DMS114 treated with DMSO at 0.1 percent for 48 hours (cell line): ENCODE measurements around the gene SPDYE3.
"Not testable (repeated sequence)": the region's sequence is repeated elsewhere in the genome, so short reads cannot be mapped to it uniquely, and the experiment has no call there.

ENCODE experiments used
- DNase-seq: peaks from one replicate; lab custom pipeline; 2025; ENCODE audit not compliant: unreplicated experiment; lab: John Stamatoyannopoulos, UW

SPDYE3 gene

GRCh38 chr7:100287191-100287969 lies 20.1 kb upstream of the SPDYE3 start:
- DNase-seq: not testable (repeated sequence)

- not testable (repeated sequence) for DNase-seq
Observed at GRCh38 chr7:100288258-100288657, 19.2 kb upstream of the SPDYE3 start.

- DNase-seq: not testable (repeated sequence)
Observed at GRCh38 chr7:100292162-100292561, 15.3 kb upstream of the SPDYE3 start.

- DNase-seq: not testable (repeated sequence)
Observed at GRCh38 chr7:100295269-100295668, 12.2 kb upstream of the SPDYE3 start.

GRCh38 chr7:100297852-100298631 lies 9.5 kb upstream of the SPDYE3 start:
- DNase-seq: not testable (repeated sequence)

- not testable (repeated sequence) for DNase-seq
Observed at GRCh38 chr7:100298632-100298895, 8.9 kb upstream of the SPDYE3 start.

DNA sequence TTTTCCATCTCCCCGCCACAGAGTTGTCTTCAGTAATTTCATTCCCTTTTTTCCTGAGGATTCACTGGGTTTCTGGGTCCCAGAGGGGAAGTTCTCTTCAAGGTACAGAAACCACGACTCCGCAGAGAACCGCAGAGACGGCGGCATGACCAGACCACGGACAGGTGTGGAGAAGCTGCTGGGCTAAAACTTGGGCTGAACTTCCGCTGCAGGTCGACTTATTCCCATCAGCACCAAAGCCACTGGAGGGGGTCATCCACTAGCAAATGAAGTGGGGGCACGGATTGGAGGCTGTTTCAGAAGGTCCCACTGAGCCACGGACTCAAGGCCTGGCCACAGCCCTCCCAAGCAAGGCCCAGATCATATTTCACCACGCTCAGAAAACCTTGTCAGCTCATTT lies 3.0 kb upstream of the SPDYE3 start:
- DNase-seq: not testable (repeated sequence)

DNA sequence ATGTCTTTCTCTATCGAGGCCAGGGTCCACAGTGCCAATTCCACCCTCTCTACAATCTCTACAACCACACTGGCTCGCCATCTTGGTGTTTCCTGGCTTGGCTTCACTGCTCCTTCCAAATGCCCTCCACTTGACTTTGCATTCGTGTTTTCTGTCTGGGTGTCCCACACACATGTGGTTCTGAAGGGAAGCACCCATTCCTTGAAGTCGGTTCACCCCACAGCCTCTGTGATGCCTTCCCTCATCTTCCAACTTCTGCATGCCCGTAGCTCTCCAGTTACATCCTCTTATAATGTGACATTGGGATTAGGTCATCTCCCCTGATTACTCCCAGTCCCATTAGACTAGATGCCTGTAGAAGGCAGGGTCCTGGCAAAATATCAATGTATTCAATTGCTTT lies 10.8 kb downstream of the SPDYE3 start:
- DNase-seq: not testable (repeated sequence)

- DNase-seq: not testable (repeated sequence)
Observed at GRCh38 chr7:100321648-100322047, 14.1 kb downstream of the SPDYE3 start.

- not testable (repeated sequence) for DNase-seq
Observed at GRCh38 chr7:100324194-100324593, 16.7 kb downstream of the SPDYE3 start.

GRCh38 chr7:100325671-100326070 lies 18.2 kb downstream of the SPDYE3 start:
- not testable (repeated sequence) for DNase-seq

DNA sequence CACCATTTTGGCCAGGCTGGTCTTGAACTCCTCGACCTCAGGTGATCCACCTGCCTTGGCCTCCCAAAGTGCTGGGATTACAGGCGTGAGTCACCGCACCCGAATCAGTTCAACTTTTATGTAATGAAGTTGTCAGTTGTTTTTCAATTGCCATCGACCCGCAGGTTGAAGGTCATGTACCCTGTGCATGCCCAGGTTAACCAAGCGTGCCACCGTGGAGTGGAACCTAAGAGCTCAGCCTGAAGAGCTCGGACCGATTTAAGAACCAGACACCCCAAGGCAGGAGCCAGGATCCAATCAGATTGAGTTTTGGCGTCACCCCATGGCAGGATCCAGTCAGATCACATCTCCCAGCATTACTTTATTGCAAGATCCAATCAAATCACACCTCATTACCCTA lies 19.4 kb downstream of the SPDYE3 start:
- DNase-seq: not testable (repeated sequence)

- peak; percentile 79 for DNase-seq
Observed at GRCh38 chr7:100335566-100336466, 28.3 kb downstream of the SPDYE3 start.

DNA sequence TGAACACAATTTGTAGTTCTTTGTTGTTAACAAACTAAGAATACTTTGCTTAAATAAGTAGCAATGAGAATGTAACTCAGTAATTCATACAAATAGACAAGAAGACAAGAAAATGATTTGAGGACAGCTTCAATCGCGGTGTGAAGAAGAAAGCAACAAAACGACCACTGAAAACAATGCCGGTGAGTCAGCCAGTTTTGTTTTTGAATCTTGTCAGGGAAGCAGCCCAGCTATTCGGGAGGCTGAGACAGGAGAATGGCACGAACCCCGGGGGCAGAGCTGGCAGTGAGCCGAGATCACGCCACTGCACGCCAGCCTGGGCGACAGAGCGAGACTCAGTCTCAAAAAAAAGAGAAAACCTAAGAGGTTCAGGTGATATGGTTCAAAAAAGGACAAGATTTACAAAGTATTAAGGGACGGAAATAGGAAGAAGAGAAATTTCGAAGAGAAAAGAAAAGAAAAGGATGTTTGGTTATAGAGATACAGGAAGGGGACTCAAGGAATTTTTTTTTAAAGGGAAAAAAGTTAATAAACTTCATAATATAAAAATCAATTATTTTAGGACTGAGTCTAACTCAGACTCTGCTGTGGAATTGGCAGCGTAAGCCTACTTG lies 30.7 kb downstream of the SPDYE3 start:
- DNase-seq: not testable (repeated sequence)

DNA sequence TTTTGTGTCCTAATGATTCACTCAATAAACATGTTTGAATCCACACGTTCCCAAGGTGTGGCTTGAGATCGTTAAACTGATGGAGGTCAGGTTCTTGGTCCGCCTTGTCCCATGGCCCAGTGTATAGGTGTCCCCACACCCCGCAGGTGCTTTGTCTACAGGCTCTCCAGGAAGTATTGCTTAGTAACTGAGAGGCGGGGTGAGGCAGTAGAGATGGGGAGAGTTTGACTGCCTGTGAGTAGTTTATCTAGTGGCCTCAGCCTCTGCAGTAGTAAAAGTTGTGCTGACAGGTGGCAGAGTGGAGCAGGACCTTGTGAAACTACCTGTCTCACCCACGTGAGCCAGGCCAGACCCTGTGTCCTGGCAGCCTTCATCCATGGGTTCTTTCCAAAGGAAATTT lies 33.8 kb downstream of the SPDYE3 start:
- DNase-seq: not testable (repeated sequence)

GRCh38 chr7:100342765-100343164 lies 35.3 kb downstream of the SPDYE3 start:
- DNase-seq: no peak

DNA sequence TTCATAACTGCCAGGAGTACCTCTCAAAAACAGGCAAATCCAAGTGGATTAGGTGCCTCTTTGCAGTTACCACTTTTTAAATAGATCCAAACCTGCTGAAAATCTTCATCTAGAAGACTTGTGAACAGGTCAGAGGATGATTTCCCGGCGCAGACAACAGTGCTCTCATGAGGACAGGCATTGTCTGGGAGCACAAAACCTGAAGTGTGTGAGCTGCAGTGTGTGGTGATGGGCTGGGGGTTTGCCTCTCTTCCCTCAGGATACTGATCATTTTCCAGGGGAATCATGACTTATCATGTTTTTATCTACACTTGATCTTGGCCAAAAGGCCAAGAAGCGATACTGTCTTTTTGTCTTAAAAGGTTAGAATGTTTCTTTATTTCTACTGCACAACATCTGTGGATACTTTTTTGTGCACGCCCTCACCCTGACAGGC lies 36.6 kb downstream of the SPDYE3 start:
- DNase-seq: not testable (repeated sequence)

DNA sequence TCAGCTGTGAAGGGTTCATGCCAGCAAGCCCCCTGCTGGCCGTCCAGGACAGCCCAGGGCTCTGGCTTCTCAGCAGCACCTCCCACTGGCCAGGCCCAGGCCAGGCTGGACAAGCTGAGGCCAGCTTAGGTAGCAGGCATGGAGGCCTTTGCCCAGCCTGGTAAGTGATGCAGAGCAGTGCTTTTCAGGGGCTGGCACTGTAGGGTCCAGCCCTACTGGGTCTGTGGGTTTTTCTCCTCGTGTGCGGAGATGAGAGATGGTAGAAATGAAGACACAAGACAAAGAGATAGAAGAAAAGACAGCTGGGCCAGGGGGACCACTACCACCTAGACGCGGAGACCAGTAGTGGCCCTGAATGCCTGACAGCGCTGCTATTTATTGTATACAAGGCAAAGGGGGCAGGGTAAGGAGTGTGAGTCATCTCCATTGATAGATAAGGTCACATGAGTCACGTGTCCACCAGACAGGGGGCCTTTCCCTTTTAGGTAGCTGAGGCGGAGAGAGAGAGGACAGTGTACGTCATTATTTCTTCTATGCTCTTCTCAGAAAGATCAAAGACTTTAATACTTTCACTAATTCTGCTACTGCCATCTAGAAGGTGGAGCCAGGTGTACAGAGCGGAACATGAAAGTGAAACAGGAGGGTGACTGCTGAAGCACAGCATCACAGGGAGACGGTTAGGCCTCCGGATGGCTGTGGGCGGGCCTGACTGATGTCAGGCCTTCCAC lies 37.2 kb downstream of the SPDYE3 start:
- not testable (repeated sequence) for DNase-seq

GRCh38 chr7:100345288-100345672 lies 37.8 kb downstream of the SPDYE3 start:
- DNase-seq: peak; percentile 29

- DNase-seq: no peak
Observed at GRCh38 chr7:100346921-100347320, 39.4 kb downstream of the SPDYE3 start.
